HUES48 (cell line): ENCODE data around the gene SLC16A10.

Experiments
- H3K27ac ChIP-seq: one replicate; pipeline ENCODE4 v1.7.0; 2013; ENCODE audit warnings: low read depth, low read length, inconsistent platforms
- H3K27me3 ChIP-seq: 2 replicates; pipeline ENCODE4 v1.6.1; 2013; ENCODE audit warnings: mild to moderate bottlenecking, low read length; ENCODE audit not compliant: control insufficient read depth, insufficient read depth
- H3K36me3 ChIP-seq: 2 replicates; pipeline ENCODE4 v1.6.1; 2013; ENCODE audit warnings: low read length; ENCODE audit not compliant: control insufficient read depth, insufficient read depth
- H3K4me1 ChIP-seq: 2 replicates; pipeline ENCODE4 v1.6.1; 2013; ENCODE audit warnings: mild to moderate bottlenecking, low read length; ENCODE audit not compliant: control insufficient read depth, insufficient read depth
- H3K4me3 ChIP-seq: 2 replicates; pipeline ENCODE4 v1.5.1; 2013; ENCODE audit warnings: mild to moderate bottlenecking, low read depth, low read length
- H3K9ac ChIP-seq: 2 replicates; pipeline ENCODE4 v1.6.1; 2013; ENCODE audit warnings: mild to moderate bottlenecking, low read depth, low read length, moderate library complexity
- H3K9me3 ChIP-seq: 2 replicates; pipeline ENCODE4 v1.6.1; 2013; ENCODE audit warnings: low read length; ENCODE audit not compliant: control insufficient read depth, insufficient read depth

Gene SLC16A10

GRCh38 chr6:111171577-111172400, 84.5 kb downstream of the SLC16A10 start:
- Histone ChIP-seq H3K27me3 (no peaks in the 10 kb centered on the region), H3K4me1 (peaks cover 10% of the 10 kb centered on the region; the same call in 1 of the 2 replicates), H3K36me3 (no peaks in the 10 kb centered on the region), H3K9ac (no peak overlapping the region), H3K27ac (no peak overlapping the region), H3K9me3 (no peaks in the 10 kb centered on the region), H3K4me3 (no peak overlapping the region)

- peaks cover 10% of the 10 kb centered on the region; the same call in 1 of the 2 replicates for H3K4me1 ChIP-seq
- H3K27ac ChIP-seq, result no peak overlapping the region
- H3K9me3 ChIP-seq, result no peaks in the 10 kb centered on the region
- H3K27me3 ChIP-seq, result no peaks in the 10 kb centered on the region
- H3K36me3 ChIP-seq, result no peaks in the 10 kb centered on the region
- no peak overlapping the region for H3K9ac ChIP-seq
- H3K4me3 ChIP-seq, result no peak overlapping the region
These were observed 85.3 kb downstream of the SLC16A10 start for GRCh38 chr6:111172563-111172962.

GRCh38 chr6:111173341-111173740, 86.0 kb downstream of the SLC16A10 start:
- H3K36me3 ChIP-seq, result no peaks in the 10 kb centered on the region
- no peak overlapping the region for H3K9ac ChIP-seq
- no peaks in the 10 kb centered on the region for H3K27me3 ChIP-seq
- no peak overlapping the region for H3K27ac ChIP-seq
- H3K4me1 ChIP-seq, result peaks cover 10% of the 10 kb centered on the region; the same call in 1 of the 2 replicates
- H3K9me3 ChIP-seq, result no peaks in the 10 kb centered on the region
- H3K4me3 ChIP-seq, result no peak overlapping the region

- H3K9me3 ChIP-seq, result no peaks in the 10 kb centered on the region
- H3K36me3 ChIP-seq, result no peaks in the 10 kb centered on the region
- H3K9ac ChIP-seq, result no peak overlapping the region
- H3K4me1 ChIP-seq, result peaks cover 10% of the 10 kb centered on the region; the same call in 1 of the 2 replicates
- no peak overlapping the region for H3K4me3 ChIP-seq
- H3K27me3 ChIP-seq, result no peaks in the 10 kb centered on the region
- H3K27ac ChIP-seq, result no peak overlapping the region
These were observed 86.6 kb downstream of the SLC16A10 start for GRCh38 chr6:111173946-111174345.

GRCh38 chr6:111175109-111175508, 87.8 kb downstream of the SLC16A10 start:
- no peak overlapping the region for H3K27ac ChIP-seq
- H3K27me3 ChIP-seq, result no peaks in the 10 kb centered on the region
- no peaks in the 10 kb centered on the region for H3K36me3 ChIP-seq
- no peak overlapping the region for H3K4me3 ChIP-seq
- H3K9me3 ChIP-seq, result no peaks in the 10 kb centered on the region
- no peak overlapping the region for H3K9ac ChIP-seq
- H3K4me1 ChIP-seq, result peaks cover 10% of the 10 kb centered on the region; the same call in 1 of the 2 replicates

GRCh38 chr6:111176038-111176759, 88.9 kb downstream of the SLC16A10 start:
- peaks cover 10% of the 10 kb centered on the region; the same call in 1 of the 2 replicates for H3K4me1 ChIP-seq
- no peak overlapping the region for H3K4me3 ChIP-seq
- H3K9me3 ChIP-seq, result no peaks in the 10 kb centered on the region
- no peaks in the 10 kb centered on the region for H3K36me3 ChIP-seq
- H3K27me3 ChIP-seq, result no peaks in the 10 kb centered on the region
- no peak overlapping the region for H3K27ac ChIP-seq
- H3K9ac ChIP-seq, result no peak overlapping the region

- peaks cover 10% of the 10 kb centered on the region; the same call in 1 of the 2 replicates for H3K4me1 ChIP-seq
- no peak overlapping the region for H3K9ac ChIP-seq
- H3K36me3 ChIP-seq, result no peaks in the 10 kb centered on the region
- no peaks in the 10 kb centered on the region for H3K27me3 ChIP-seq
- H3K27ac ChIP-seq, result no peak overlapping the region
- no peaks in the 10 kb centered on the region for H3K9me3 ChIP-seq
- no peak overlapping the region for H3K4me3 ChIP-seq
These were observed 89.4 kb downstream of the SLC16A10 start for GRCh38 chr6:111176760-111177099.

- Histone ChIP-seq H3K9me3 (no peaks in the 10 kb centered on the region), H3K4me1 (peaks cover 10% of the 10 kb centered on the region; the same call in 1 of the 2 replicates), H3K9ac (no peak overlapping the region), H3K27ac (no peak overlapping the region), H3K27me3 (no peaks in the 10 kb centered on the region), H3K4me3 (no peak overlapping the region), H3K36me3 (no peaks in the 10 kb centered on the region)
These were observed 89.8 kb downstream of the SLC16A10 start for GRCh38 chr6:111177131-111177530.

- Histone ChIP-seq H3K27me3 (no peaks in the 10 kb centered on the region), H3K9ac (no peak overlapping the region), H3K36me3 (no peaks in the 10 kb centered on the region), H3K9me3 (no peaks in the 10 kb centered on the region), H3K4me3 (no peak overlapping the region), H3K27ac (no peak overlapping the region), H3K4me1 (no peaks in the 10 kb centered on the region)
These were observed 96.6 kb downstream of the SLC16A10 start for GRCh38 chr6:111183702-111184517.

- Histone ChIP-seq H3K36me3 (no peaks in the 10 kb centered on the region), H3K9ac (no peak overlapping the region), H3K9me3 (no peaks in the 10 kb centered on the region), H3K4me3 (no peak overlapping the region), H3K4me1 (no peaks in the 10 kb centered on the region), H3K27me3 (no peaks in the 10 kb centered on the region), H3K27ac (no peak overlapping the region)
These were observed 97.7 kb downstream of the SLC16A10 start for GRCh38 chr6:111184827-111185532.
